ENCODE measurements around the gene SLCO2A1. TPM values are rescaled to one million over a fixed set of nuclear protein-coding genes. Genes with fewer than 3 reads are reported as not detected.

The SLCO2A1 gene
- total RNA-seq, 2 donors from 2014 or later: 7.0 to 17.5 TPM

- DNase-seq (no peak), ATAC-seq (no peak)
- 74 to 82% methylated on average over 3 of the region's 3 CpGs for WGBS, 2 donors
- H3K4me3 ChIP-seq: no peak overlapping the region
- H3K4me1 ChIP-seq: no peaks in the 10 kb centered on the region
- intact Hi-C loops (cut with DNase I): no loop called here
- peaks cover 0 to 3% (median 0%) of the 10 kb centered on the region in 3 donors for H3K9me3 ChIP-seq
- no peaks in the 10 kb centered on the region for H3K27me3 ChIP-seq
- TF ChIP-seq CTCF (IDR thresholded peaks at IDR 0.05): no peak
- no peak for TF ChIP-seq POLR2A (IDR thresholded peaks at IDR 0.05)
- H3K27ac ChIP-seq: no peak overlapping the region
- no peaks in the 10 kb centered on the region for H3K36me3 ChIP-seq (replicated peaks in 1 of 2; ENCODE audit: insufficient read depth in 1 of 2, low read depth in 2 of 2)
Measured at GRCh38 chr3:133882986-133883586, 146.6 kb downstream of the SLCO2A1 start.

- H3K4me3 ChIP-seq: no peak overlapping the region
- TF ChIP-seq CTCF (IDR thresholded peaks at IDR 0.05) (no peak), POLR2A (IDR thresholded peaks at IDR 0.05) (no peak)
- H3K9me3 ChIP-seq: peaks cover 0 to 5% (median 0%) of the 10 kb centered on the region in 3 donors
- H3K4me1 ChIP-seq: no peaks in the 10 kb centered on the region
- no peaks in the 10 kb centered on the region for H3K27me3 ChIP-seq
- H3K27ac ChIP-seq: no peak overlapping the region
- WGBS, 2 donors: 87 to 95% methylated on average over 5 of the region's 5 CpGs
- ATAC-seq (no peak), DNase-seq (no peak)
- intact Hi-C loops (cut with DNase I): no loop called here
- H3K36me3 ChIP-seq (replicated peaks in 1 of 2; ENCODE audit: insufficient read depth in 1 of 2, low read depth in 2 of 2): no peaks in the 10 kb centered on the region
Measured at GRCh38 chr3:133881939-133882825, 147.5 kb downstream of the SLCO2A1 start.

GRCh38 chr3:133881492-133881891 is 148.2 kb downstream of the SLCO2A1 start:
- DNase-seq (no peak), ATAC-seq (no peak)
- Histone ChIP-seq H3K4me3 (no peak overlapping the region), H3K9me3 (peaks cover 0 to 5% (median 0%) of the 10 kb centered on the region in 3 donors), H3K27me3 (no peaks in the 10 kb centered on the region), H3K27ac (no peak overlapping the region), H3K4me1 (no peaks in the 10 kb centered on the region), H3K36me3 (replicated peaks in 1 of 2; ENCODE audit: insufficient read depth in 1 of 2, low read depth in 2 of 2) (no peaks in the 10 kb centered on the region)
- intact Hi-C loops (cut with DNase I): no loop called here
- TF ChIP-seq POLR2A (IDR thresholded peaks at IDR 0.05) (no peak), CTCF (IDR thresholded peaks at IDR 0.05) (no peak)
- 62 to 67% methylated on average over 1 of the region's 1 CpG for WGBS, 2 donors

- whole genome bisulfite sequencing, 2 donors: 96 to 97% methylated on average over 3 to 4 of the region's 4 CpGs
- ATAC-seq: no peak
- intact Hi-C loops (cut with DNase I): no loop called here
- H3K36me3 ChIP-seq (replicated peaks in 1 of 2; ENCODE audit: insufficient read depth in 1 of 2, low read depth in 2 of 2): no peaks in the 10 kb centered on the region
- TF ChIP-seq POLR2A (IDR thresholded peaks at IDR 0.05): no peak
- TF ChIP-seq CTCF (IDR thresholded peaks at IDR 0.05): no peak
- H3K4me3 ChIP-seq: no peak overlapping the region
- DNase-seq: no peak
- H3K27ac ChIP-seq: no peak overlapping the region
- no peaks in the 10 kb centered on the region for H3K27me3 ChIP-seq
- no peaks in the 10 kb centered on the region for H3K4me1 ChIP-seq
- peaks cover 0 to 5% (median 0%) of the 10 kb centered on the region in 3 donors for H3K9me3 ChIP-seq
Measured at GRCh38 chr3:133880886-133881455, 148.8 kb downstream of the SLCO2A1 start.

All from body of pancreas (tissue), 4 donors.